K562 (cell line): Measurements from ENCODE around the gene UCKL1.

Experiments used
- DDX20 ChIP-seq: fragments of 450-650 bp; IDR thresholded peaks from 2 replicates; pipeline ENCODE4 v1.6.1; 2016; ENCODE audit warnings: missing genetic modification characterization, low read depth, mild to moderate bottlenecking, missing compliant biosample characterization, moderate library complexity
- GATA2 ChIP-seq: sonication (generic); formaldehyde crosslinking; IDR thresholded peaks from 2 replicates; pipeline ENCODE4 v1.4.0; 2020; ENCODE audit warnings: mild to moderate bottlenecking, missing genetic modification reagents
- LARP7 ChIP-seq: fragments of 450-650 bp; IDR thresholded peaks from 2 replicates; pipeline ENCODE4 v1.6.1; 2016
- NR1H2 ChIP-seq: sonication (generic); formaldehyde crosslinking; IDR thresholded peaks from 2 replicates; pipeline ENCODE4 v1.4.0; 2020; ENCODE audit warnings: mild to moderate bottlenecking, missing genetic modification reagents
- TCF7 ChIP-seq: sonication (generic); IDR thresholded peaks from 2 replicates; pipeline ENCODE4 v1.6.1; 2016; ENCODE audit warnings: antibody characterized with exemption, borderline replicate concordance
- TEAD1 ChIP-seq, 2 experiments: fragments of 450-650 bp in 1 of 2; sonication (generic) in 1 of 2; formaldehyde crosslinking; IDR thresholded peaks; 2 replicates each; pipeline versions ENCODE4 v1.4.0 to v1.8.0; 2020 to 2022; ENCODE audit warnings: mild to moderate bottlenecking in 2 of 2, missing genetic modification reagents in 1 of 2
- TOE1 ChIP-seq, 2 experiments: fragments of 450-650 bp in 1 of 2; sonication (generic) in 1 of 2; formaldehyde crosslinking in 1 of 2; IDR thresholded peaks; 2 replicates each; pipeline versions ENCODE4 v1.7.1 to v1.8.0; 2016 to 2022; ENCODE audit warnings: borderline replicate concordance in 2 of 2, mild to moderate bottlenecking in 2 of 2, antibody characterized with exemption in 1 of 2, inconsistent platforms in 1 of 2, low read depth in 1 of 2, missing genetic modification reagents in 1 of 2, moderate library complexity in 1 of 2
- ZNF316 ChIP-seq: fragments of 450-650 bp; IDR thresholded peaks from 2 replicates; pipeline ENCODE4 v1.6.1; 2016
- ZNF695 ChIP-seq: fragments of 450-650 bp; formaldehyde crosslinking; IDR thresholded peaks from 2 replicates; pipeline ENCODE4 v1.4.0; 2020; ENCODE audit warnings: mild to moderate bottlenecking, moderate library complexity
- ZZZ3 ChIP-seq: fragments of 450-650 bp; IDR thresholded peaks from 2 replicates; pipeline ENCODE4 v1.6.1; 2016; ENCODE audit warnings: antibody characterized with exemption, mild to moderate bottlenecking, moderate library complexity
- TF ChIP-seq, protein P1 (sequence below), 3 experiments: IDR thresholded peaks in 2 of 3; conservative IDR thresholded peaks in 1 of 3; 2 replicates each; pipeline ENCODE4 v1.5.1; 2011 to 2012; ENCODE audit warnings: low read length in 3 of 3, mild to moderate bottlenecking in 3 of 3, control low read depth in 2 of 3, improper control_type of control experiment in 1 of 3, inconsistent platforms in 1 of 3, low read depth in 1 of 3, mixed read lengths in 1 of 3, moderate library complexity in 1 of 3; ENCODE audit not compliant: insufficient read depth in 2 of 3

GRCh38 chr20:63945921-63946920, 10.0 kb downstream of the UCKL1 start:
- TF ChIP-seq TOE1 (IDR thresholded peaks at IDR 0.05; ENCODE audit: borderline replicate concordance) (no peak), TOE1 (CRISPR knock-in tag; IDR thresholded peaks at IDR 0.05; ENCODE audit: borderline replicate concordance, low read depth) (no peak), ZNF316 (no peak), NR1H2 (CRISPR knock-in tag) (no peak), DDX20 (tag) (no peak), ZZZ3 (no peak), GATA2 (no peak), TCF7 (no peak), TEAD1 (CRISPR knock-in tag; IDR thresholded peaks at IDR 0.05) (no peak), LARP7 (no peak), ZNF695 (CRISPR knock-in tag) (no peak)
- TF ChIP-seq, protein P1, sequence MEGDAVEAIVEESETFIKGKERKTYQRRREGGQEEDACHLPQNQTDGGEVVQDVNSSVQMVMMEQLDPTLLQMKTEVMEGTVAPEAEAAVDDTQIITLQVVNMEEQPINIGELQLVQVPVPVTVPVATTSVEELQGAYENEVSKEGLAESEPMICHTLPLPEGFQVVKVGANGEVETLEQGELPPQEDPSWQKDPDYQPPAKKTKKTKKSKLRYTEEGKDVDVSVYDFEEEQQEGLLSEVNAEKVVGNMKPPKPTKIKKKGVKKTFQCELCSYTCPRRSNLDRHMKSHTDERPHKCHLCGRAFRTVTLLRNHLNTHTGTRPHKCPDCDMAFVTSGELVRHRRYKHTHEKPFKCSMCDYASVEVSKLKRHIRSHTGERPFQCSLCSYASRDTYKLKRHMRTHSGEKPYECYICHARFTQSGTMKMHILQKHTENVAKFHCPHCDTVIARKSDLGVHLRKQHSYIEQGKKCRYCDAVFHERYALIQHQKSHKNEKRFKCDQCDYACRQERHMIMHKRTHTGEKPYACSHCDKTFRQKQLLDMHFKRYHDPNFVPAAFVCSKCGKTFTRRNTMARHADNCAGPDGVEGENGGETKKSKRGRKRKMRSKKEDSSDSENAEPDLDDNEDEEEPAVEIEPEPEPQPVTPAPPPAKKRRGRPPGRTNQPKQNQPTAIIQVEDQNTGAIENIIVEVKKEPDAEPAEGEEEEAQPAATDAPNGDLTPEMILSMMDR (IDR thresholded peaks at IDR 0.05 in 2 of 3, conservative IDR thresholded peaks at IDR 0.05 in 1 of 3; ENCODE audit: insufficient read depth in 2 of 3, low read depth in 1 of 3, low read length in 3 of 3), result no peak
